Bronchial epithelial cell (primary cell): ENCODE results near the gene TAS2R38. TPM values are rescaled to one million over a fixed set of nuclear protein-coding genes. Genes with fewer than 3 reads are reported as not detected.

ENCODE experiments used
- DNase-seq: peaks from one replicate; pipeline ENCODE4 v3.0.0-alpha.2; 2010; ENCODE audit warnings: low read depth
- FAIRE-seq: peaks from 2 replicates; lab custom pipeline; 2011; peaks lifted over from hg19 to GRCh38; lab: Jason Lieb, UNC
- H3K27me3 ChIP-seq: 2 replicates; pipeline ENCODE4 v1.5.1; 2011; ENCODE audit warnings: low read length; ENCODE audit not compliant: control insufficient read depth, insufficient read depth
- H3K36me3 ChIP-seq: 2 replicates; pipeline ENCODE4 v1.5.1; 2011; ENCODE audit warnings: low read length; ENCODE audit not compliant: control insufficient read depth, insufficient read depth
- H3K4me3 ChIP-seq: 2 replicates; pipeline ENCODE4 v1.5.1; 2011; ENCODE audit warnings: mild to moderate bottlenecking, low read depth, low read length, control low read depth
- CTCF ChIP-seq: IDR thresholded peaks from 2 replicates; pipeline ENCODE4 v1.5.1; 2011; ENCODE audit warnings: mild to moderate bottlenecking, moderate library complexity, low read length, control low read depth, inconsistent platforms; ENCODE audit not compliant: insufficient read depth, severe bottlenecking
- total RNA-seq: library from RNA; depleted of rRNA; stranded (reverse); fragments of >200 nt; gene quantifications from 2 replicates; pipeline ENCODE4 v1.2.1, GENCODE V29; 2014

Gene TAS2R38
- total RNA-seq, 1 donor from 2014 or later = not detected

- no peak overlapping the region for H3K4me3 ChIP-seq
- DNase-seq = no peak
- H3K36me3 ChIP-seq = no peaks in the 10 kb centered on the region
- H3K27me3 ChIP-seq = no peaks in the 10 kb centered on the region
- no peak for TF ChIP-seq CTCF
- no peak for FAIRE-seq
These were observed 19.2 kb downstream of the TAS2R38 start for GRCh38 chr7:141954334-141954733.

DNA sequence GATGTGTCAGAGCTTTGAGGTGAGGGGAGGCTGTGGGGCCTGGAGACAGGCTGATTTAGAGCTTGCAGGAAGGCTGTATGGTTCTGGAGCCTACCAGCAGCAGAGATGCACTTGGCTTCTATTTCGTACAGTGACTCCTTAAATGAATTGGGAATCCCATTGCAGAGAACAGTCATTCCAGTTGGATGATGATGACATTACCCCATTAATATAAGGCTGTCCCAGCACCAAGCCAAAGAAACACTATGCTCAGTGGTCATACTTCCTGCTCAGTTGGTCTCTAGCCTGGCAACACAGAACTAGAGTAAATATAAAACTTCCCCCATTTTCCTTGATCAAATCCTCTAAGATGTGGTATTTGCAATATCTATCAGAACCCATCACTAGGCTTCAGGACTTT, 21.1 kb downstream of the TAS2R38 start:
- no peaks in the 10 kb centered on the region for H3K36me3 ChIP-seq
- no peaks in the 10 kb centered on the region for H3K27me3 ChIP-seq
- no peak overlapping the region for H3K4me3 ChIP-seq
- DNase-seq (no peak), FAIRE-seq (no peak)
- no peak for TF ChIP-seq CTCF

DNA sequence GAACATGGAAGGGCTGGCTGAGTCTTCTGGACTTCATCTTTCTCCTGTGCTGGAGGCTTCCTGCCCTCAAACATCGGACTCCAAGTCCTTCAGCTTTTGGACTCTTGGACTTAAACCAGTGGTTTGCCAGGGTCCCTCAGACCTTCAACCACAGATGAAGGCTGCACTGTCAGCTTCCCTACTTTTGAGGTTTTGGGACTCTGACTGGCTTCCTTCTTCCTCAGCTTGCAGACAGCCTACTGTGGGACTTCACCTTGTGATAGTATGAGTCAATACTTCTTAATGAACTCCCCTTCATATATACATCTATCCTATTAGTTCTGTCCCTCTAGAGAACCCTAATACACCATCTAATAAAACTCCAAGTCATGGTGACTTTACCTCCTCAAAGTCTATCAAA, 22.8 kb downstream of the TAS2R38 start:
- Histone ChIP-seq H3K4me3 (no peak overlapping the region), H3K27me3 (no peaks in the 10 kb centered on the region), H3K36me3 (no peaks in the 10 kb centered on the region)
- no peak for DNase-seq
- no peak for FAIRE-seq
- no peak for TF ChIP-seq CTCF

- no peak for TF ChIP-seq CTCF
- DNase-seq (no peak), FAIRE-seq (no peak)
- no peaks in the 10 kb centered on the region for H3K27me3 ChIP-seq
- H3K36me3 ChIP-seq = no peaks in the 10 kb centered on the region
- no peak overlapping the region for H3K4me3 ChIP-seq
These were observed 23.7 kb downstream of the TAS2R38 start for GRCh38 chr7:141949911-141950310.

DNA sequence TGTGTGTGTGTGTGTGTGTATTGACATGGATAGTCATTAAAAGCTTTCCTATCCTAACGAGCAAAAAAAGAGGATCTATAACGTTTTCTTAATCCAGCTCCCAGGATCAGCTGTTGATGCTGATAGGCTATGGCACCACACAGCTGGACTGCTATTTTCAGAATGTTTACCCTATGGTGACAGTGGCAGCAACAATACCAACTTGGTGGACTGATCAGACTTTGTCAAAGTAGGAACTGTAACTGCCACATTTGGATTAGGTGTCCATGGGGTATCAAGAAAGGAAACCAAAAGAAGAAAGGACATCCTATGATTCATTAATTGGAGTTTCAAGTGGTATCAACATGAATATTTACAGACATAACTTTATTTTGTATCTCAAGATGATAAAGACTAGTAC, 24.1 kb downstream of the TAS2R38 start:
- no peak for TF ChIP-seq CTCF
- no peak for FAIRE-seq
- DNase-seq = no peak
- Histone ChIP-seq H3K4me3 (no peak overlapping the region), H3K27me3 (no peaks in the 10 kb centered on the region), H3K36me3 (no peaks in the 10 kb centered on the region)

GRCh38 chr7:141949021-141949420, 24.6 kb downstream of the TAS2R38 start:
- no peak overlapping the region for H3K4me3 ChIP-seq
- DNase-seq = no peak
- no peak for TF ChIP-seq CTCF
- FAIRE-seq = no peak
- H3K36me3 ChIP-seq = no peaks in the 10 kb centered on the region
- H3K27me3 ChIP-seq = no peaks in the 10 kb centered on the region
